HG02970 (cell line): ENCODE data around the gene CEP170.
"Not testable (repeated sequence)": the region's sequence is repeated elsewhere in the genome, so short reads cannot be mapped to it uniquely, and the experiment has no call there.

Source experiments
- ATAC-seq: cut with Tn5 transposase; IDR thresholded peaks from one replicate; pipeline ENCODE4 v1.9.1; 2021; ENCODE audit warnings: mild to moderate bottlenecking, moderate library complexity, moderate number of reproducible peaks; ENCODE audit not compliant: unreplicated experiment, low FRiP score

The CEP170 gene

GRCh38 chr1:243183661-243184060, 71.4 kb downstream of the CEP170 start:
- not testable (repeated sequence) for ATAC-seq

- ATAC-seq, result not testable (repeated sequence)
These were observed 71.9 kb downstream of the CEP170 start for GRCh38 chr1:243183176-243183575.

- ATAC-seq, result no peak
These were observed 75.4 kb downstream of the CEP170 start for GRCh38 chr1:243179720-243180119.

GRCh38 chr1:243177792-243178191, 77.3 kb downstream of the CEP170 start:
- not testable (repeated sequence) for ATAC-seq

GRCh38 chr1:243173758-243174369, 81.2 kb downstream of the CEP170 start:
- ATAC-seq, result not testable (repeated sequence)

GRCh38 chr1:243164911-243165310, 90.2 kb downstream of the CEP170 start:
- ATAC-seq, result not testable (repeated sequence)

GRCh38 chr1:243150906-243151305, 104.2 kb downstream of the CEP170 start:
- ATAC-seq, result not testable (repeated sequence)

- not testable (repeated sequence) for ATAC-seq
These were observed 106.0 kb downstream of the CEP170 start for GRCh38 chr1:243149120-243149519.

GRCh38 chr1:243147351-243147750, 107.7 kb downstream of the CEP170 start:
- not testable (repeated sequence) for ATAC-seq

GRCh38 chr1:243140498-243140897, 114.6 kb downstream of the CEP170 start:
- ATAC-seq, result not testable (repeated sequence)

- ATAC-seq, result not testable (repeated sequence)
These were observed 132.1 kb downstream of the CEP170 start for GRCh38 chr1:243122876-243123409.

- ATAC-seq, result not testable (repeated sequence)
These were observed 133.1 kb downstream of the CEP170 start for GRCh38 chr1:243121939-243122338.

- ATAC-seq, result not testable (repeated sequence)
These were observed 136.3 kb downstream of the CEP170 start for GRCh38 chr1:243118601-243119322.

GRCh38 chr1:243116187-243116586, 138.9 kb downstream of the CEP170 start:
- not testable (repeated sequence) for ATAC-seq

- not testable (repeated sequence) for ATAC-seq
These were observed 140.3 kb downstream of the CEP170 start for GRCh38 chr1:243114769-243115168.

GRCh38 chr1:243114059-243114713, 140.9 kb downstream of the CEP170 start:
- not testable (repeated sequence) for ATAC-seq

GRCh38 chr1:243107171-243107570, 147.9 kb downstream of the CEP170 start:
- not testable (repeated sequence) for ATAC-seq

GRCh38 chr1:243105652-243106332, 149.3 kb downstream of the CEP170 start:
- ATAC-seq, result not testable (repeated sequence)

GRCh38 chr1:243105104-243105503, 150.0 kb downstream of the CEP170 start:
- not testable (repeated sequence) for ATAC-seq

- not testable (repeated sequence) for ATAC-seq
These were observed 150.6 kb downstream of the CEP170 start for GRCh38 chr1:243104452-243104851.
